Measurements from ENCODE around the gene SLC12A7. TPM values are rescaled to one million over a fixed set of nuclear protein-coding genes. Genes with fewer than 3 reads are reported as not detected.

The SLC12A7 gene
- total RNA-seq, 4 donors from 2014 or later: 8.6 to 29.0 (median 21.5) TPM

DNA sequence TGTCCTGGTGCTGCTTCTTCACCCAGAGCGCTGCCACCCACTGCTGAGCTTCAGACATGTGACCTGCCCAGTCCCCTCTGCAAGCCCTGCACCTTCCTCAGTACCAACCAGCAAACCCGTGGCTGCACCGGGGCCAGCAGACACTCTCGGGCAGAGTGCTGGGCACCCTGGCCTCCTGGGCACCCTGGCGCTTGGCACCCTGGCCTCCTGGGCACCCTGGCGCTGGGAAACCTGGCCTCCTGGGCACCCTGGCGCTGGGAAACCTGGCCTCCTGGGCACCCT is 31.7 kb upstream of the SLC12A7 start:
- Histone ChIP-seq H3K4me3 (no peak overlapping the region), H3K36me3 (no peaks in the 10 kb centered on the region), H3K27me3 (peaks cover 6% of the 10 kb centered on the region), H3K9me3 (no peaks in the 10 kb centered on the region), H3K27ac (peak overlapping the region; percentile 29), H3K4me1 (peaks cover 26% of the 10 kb centered on the region)
- WGBS: 74% methylated on average over 5 of the region's 7 CpGs
- no peak for DNase-seq (ENCODE audit: low spot score in 2 of 2)
- TF ChIP-seq EP300 (IDR thresholded peaks at IDR 0.05) (no peak), POLR2AphosphoS5 (IDR thresholded peaks at IDR 0.05) (no peak)
- TF ChIP-seq, protein P1, sequence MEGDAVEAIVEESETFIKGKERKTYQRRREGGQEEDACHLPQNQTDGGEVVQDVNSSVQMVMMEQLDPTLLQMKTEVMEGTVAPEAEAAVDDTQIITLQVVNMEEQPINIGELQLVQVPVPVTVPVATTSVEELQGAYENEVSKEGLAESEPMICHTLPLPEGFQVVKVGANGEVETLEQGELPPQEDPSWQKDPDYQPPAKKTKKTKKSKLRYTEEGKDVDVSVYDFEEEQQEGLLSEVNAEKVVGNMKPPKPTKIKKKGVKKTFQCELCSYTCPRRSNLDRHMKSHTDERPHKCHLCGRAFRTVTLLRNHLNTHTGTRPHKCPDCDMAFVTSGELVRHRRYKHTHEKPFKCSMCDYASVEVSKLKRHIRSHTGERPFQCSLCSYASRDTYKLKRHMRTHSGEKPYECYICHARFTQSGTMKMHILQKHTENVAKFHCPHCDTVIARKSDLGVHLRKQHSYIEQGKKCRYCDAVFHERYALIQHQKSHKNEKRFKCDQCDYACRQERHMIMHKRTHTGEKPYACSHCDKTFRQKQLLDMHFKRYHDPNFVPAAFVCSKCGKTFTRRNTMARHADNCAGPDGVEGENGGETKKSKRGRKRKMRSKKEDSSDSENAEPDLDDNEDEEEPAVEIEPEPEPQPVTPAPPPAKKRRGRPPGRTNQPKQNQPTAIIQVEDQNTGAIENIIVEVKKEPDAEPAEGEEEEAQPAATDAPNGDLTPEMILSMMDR (IDR thresholded peaks at IDR 0.05): no peak

DNA sequence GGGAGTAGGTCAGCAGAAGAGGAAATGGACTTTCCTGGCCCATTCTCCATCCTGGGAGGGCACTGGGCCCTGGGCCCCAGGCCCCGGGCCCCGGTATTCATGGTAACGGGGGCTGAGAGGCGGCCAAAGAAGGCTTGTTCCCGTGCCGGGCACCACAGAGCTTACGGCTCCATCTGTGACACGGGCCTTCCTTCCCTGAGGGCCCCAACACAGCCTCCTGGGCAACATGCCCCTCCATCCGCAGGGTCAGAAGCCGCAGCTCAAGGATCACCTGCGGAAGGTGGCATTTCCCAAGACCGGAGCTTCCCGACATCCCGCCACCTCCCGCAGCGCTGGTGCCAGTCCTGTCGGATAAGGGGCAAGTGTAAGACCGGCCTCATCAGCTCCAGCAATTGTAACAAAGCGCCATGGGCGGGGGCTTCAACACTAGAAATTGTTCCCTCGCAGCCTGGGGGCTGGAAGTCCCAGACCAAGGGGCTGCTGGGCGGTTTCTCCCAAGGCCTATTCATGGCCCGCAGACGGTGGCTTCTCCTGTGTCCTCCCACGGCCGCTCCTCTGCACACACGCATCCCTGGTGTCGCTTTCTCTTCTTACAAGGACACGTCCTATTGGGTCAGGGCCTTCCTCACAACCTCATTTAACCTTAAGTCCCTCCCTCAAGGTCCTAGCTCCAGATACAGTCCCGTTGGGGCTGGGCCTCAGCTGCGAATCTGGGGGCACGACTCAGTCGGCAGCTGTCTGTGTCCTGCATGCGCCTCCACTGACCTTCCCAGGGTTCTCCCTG is 31.2 kb upstream of the SLC12A7 start:
- peaks cover 6% of the 10 kb centered on the region for H3K27me3 ChIP-seq

DNA sequence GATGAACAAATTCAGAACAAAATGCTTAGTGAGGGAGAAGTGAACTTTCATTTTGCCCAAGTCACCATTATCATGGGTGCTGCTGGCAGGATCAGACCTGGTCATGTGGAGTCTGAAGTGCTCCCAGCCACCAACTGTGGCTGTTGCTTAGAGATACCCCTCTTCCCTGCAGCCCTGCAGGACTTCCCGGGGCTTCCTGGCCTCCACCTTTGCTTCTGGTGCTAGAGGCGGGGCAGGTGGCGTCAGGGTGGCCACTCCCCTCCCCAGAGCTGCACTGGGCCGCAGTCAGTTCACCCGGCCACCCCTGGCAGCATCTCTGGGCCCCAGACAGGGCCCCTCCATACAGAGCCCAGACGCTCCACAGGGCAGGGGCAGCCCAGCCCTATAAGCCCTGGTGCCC is 30.0 kb upstream of the SLC12A7 start:
- 54% methylated on average over 2 of the region's 6 CpGs for WGBS
- H3K27me3 ChIP-seq: peaks cover 10% of the 10 kb centered on the region
- no peaks in the 10 kb centered on the region for H3K9me3 ChIP-seq
- DNase-seq (ENCODE audit: low spot score in 2 of 2): no peak
- peaks cover 40% of the 10 kb centered on the region for H3K4me1 ChIP-seq
- TF ChIP-seq, protein P1 (IDR thresholded peaks at IDR 0.05): no peak
- TF ChIP-seq EP300 (IDR thresholded peaks at IDR 0.05) (no peak), POLR2AphosphoS5 (IDR thresholded peaks at IDR 0.05) (no peak), POLR2A (IDR thresholded peaks at IDR 0.05) (no peak)
- H3K27ac ChIP-seq: no peak overlapping the region
- no peak overlapping the region for H3K4me3 ChIP-seq
- H3K36me3 ChIP-seq: no peaks in the 10 kb centered on the region

More for the DNA sequence above, 31.2 kb upstream of the SLC12A7 start:
- Histone ChIP-seq H3K27ac (peak overlapping the region; percentile 29), H3K4me1 (peaks cover 27% of the 10 kb centered on the region), H3K9me3 (no peaks in the 10 kb centered on the region), H3K4me3 (no peak overlapping the region), H3K36me3 (no peaks in the 10 kb centered on the region)
- no peak for DNase-seq (ENCODE audit: low spot score in 2 of 2)
- 89% methylated on average over 23 of the region's 34 CpGs for WGBS
- TF ChIP-seq EP300 (IDR thresholded peaks at IDR 0.05): no peak
- TF ChIP-seq POLR2AphosphoS5 (IDR thresholded peaks at IDR 0.05): no peak
- TF ChIP-seq, protein P1 (IDR thresholded peaks at IDR 0.05): no peak

DNA sequence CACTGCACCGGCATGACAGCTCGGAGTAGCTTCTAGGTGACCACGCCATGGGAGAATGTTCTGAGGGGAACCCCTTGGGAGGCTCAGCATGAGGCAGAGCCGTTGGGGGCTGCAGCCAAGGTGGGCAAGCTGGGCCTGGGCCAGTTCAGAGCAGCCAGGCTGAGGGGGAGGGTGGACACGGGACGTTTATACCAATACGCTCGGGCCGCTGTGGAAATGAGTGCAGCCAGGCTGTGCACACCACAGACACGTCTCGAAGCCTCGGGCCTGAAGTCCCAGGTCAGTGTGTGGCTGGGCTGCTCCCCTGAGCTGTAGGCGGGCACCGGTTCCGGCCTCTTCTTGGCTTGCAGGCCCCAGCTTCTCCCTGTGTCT is 28.9 kb upstream of the SLC12A7 start:
- Histone ChIP-seq H3K4me1 (peaks cover 40% of the 10 kb centered on the region), H3K27ac (no peak overlapping the region), H3K36me3 (no peaks in the 10 kb centered on the region), H3K9me3 (no peaks in the 10 kb centered on the region), H3K27me3 (peaks cover 10% of the 10 kb centered on the region), H3K4me3 (no peak overlapping the region)
- DNase-seq (ENCODE audit: low spot score in 2 of 2): no peak
- 78% methylated on average over 13 of the region's 15 CpGs for WGBS
- TF ChIP-seq, protein P1 (IDR thresholded peaks at IDR 0.05): no peak
- no peak for TF ChIP-seq POLR2A (IDR thresholded peaks at IDR 0.05)
- TF ChIP-seq EP300 (IDR thresholded peaks at IDR 0.05): no peak
- no peak for TF ChIP-seq POLR2AphosphoS5 (IDR thresholded peaks at IDR 0.05)

DNA sequence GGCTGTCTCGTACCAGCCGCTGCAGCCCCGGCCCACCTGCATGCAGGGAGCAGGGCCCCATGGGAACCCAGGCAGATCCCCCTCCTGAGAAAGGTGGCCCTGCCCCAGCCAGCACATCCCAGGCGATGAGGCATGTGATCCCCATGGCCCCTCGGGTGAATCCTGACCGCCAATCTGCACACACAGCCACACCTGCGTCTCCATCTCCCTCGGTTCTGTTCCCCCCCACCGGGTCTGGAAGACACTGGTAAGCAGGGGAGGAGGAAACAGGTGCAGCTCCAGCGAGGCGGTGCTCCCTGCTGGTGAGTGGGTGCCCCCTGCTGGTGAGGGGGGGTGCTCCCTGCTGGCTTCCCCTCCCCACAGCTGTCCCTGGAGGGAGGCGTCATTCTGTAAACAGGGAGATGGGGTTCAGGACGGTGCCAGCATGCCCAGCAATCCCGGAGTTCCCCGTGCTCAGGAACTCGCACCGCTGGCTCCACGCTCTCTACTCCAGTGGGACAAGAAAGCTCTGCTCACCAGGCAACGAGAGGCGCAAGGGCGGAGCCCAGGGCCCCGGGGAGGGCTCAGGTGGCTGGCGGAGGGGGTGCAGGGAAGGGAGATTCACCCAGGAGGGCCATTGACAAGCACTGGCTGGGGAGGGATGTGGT is 28.4 kb upstream of the SLC12A7 start:
- Histone ChIP-seq H3K4me3 (no peak overlapping the region), H3K36me3 (no peaks in the 10 kb centered on the region), H3K27me3 (peaks cover 10% of the 10 kb centered on the region), H3K27ac (no peak overlapping the region), H3K9me3 (no peaks in the 10 kb centered on the region), H3K4me1 (peaks cover 40% of the 10 kb centered on the region)
- DNase-seq (ENCODE audit: low spot score in 2 of 2): no peak
- WGBS: 23% methylated on average over 15 of the region's 23 CpGs
- no peak for TF ChIP-seq POLR2AphosphoS5 (IDR thresholded peaks at IDR 0.05)
- TF ChIP-seq, protein P1 (IDR thresholded peaks at IDR 0.05): peak; percentile 71 to 79

Measured in suprapubic skin (tissue), 4 donors.